ENCODE data around the gene ARHGAP15.

The ARHGAP15 gene

GRCh38 chr2:143486976-143487375, 357.8 kb downstream of the ARHGAP15 start:
- TF ChIP-seq, protein P1, sequence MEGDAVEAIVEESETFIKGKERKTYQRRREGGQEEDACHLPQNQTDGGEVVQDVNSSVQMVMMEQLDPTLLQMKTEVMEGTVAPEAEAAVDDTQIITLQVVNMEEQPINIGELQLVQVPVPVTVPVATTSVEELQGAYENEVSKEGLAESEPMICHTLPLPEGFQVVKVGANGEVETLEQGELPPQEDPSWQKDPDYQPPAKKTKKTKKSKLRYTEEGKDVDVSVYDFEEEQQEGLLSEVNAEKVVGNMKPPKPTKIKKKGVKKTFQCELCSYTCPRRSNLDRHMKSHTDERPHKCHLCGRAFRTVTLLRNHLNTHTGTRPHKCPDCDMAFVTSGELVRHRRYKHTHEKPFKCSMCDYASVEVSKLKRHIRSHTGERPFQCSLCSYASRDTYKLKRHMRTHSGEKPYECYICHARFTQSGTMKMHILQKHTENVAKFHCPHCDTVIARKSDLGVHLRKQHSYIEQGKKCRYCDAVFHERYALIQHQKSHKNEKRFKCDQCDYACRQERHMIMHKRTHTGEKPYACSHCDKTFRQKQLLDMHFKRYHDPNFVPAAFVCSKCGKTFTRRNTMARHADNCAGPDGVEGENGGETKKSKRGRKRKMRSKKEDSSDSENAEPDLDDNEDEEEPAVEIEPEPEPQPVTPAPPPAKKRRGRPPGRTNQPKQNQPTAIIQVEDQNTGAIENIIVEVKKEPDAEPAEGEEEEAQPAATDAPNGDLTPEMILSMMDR (IDR thresholded peaks at IDR 0.05; ENCODE audit: borderline replicate concordance, insufficient read depth, low read depth, low read length), result no peak
- H3K4me3 ChIP-seq (ENCODE audit: low read depth, low read length), result no peak overlapping the region

GRCh38 chr2:143489145-143489544, 359.9 kb downstream of the ARHGAP15 start:
- TF ChIP-seq, protein P1 (IDR thresholded peaks at IDR 0.05; ENCODE audit: borderline replicate concordance, insufficient read depth, low read depth, low read length), result no peak
- H3K4me3 ChIP-seq (ENCODE audit: low read depth, low read length), result no peak overlapping the region

DNA sequence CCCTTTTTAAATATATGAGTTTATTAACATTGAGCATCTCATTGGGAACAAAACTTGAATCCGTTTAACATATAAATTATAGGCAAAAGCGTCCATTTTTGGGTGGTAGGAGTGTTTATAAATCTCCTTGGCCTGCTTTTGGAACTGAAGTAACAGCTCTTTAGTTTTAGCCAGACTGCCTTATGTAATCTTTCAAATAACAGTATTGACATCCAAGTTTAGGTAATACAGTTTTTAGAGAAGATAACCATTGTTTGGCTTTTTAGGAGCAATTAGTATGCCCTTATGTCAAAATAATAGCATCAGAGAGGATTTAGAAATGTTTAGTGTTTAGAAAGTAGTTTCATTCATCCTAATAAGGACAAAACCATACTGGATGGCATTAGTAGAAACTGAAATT, 361.9 kb downstream of the ARHGAP15 start:
- no peak overlapping the region for H3K4me3 ChIP-seq (ENCODE audit: low read depth, low read length)
- TF ChIP-seq, protein P1 (IDR thresholded peaks at IDR 0.05; ENCODE audit: borderline replicate concordance, insufficient read depth, low read depth, low read length), result no peak

GRCh38 chr2:143493339-143493738, 364.1 kb downstream of the ARHGAP15 start:
- TF ChIP-seq, protein P1 (IDR thresholded peaks at IDR 0.05; ENCODE audit: borderline replicate concordance, insufficient read depth, low read depth, low read length), result no peak
- H3K4me3 ChIP-seq (ENCODE audit: low read depth, low read length), result no peak overlapping the region

GRCh38 chr2:143497726-143498125, 368.5 kb downstream of the ARHGAP15 start:
- TF ChIP-seq, protein P1 (IDR thresholded peaks at IDR 0.05; ENCODE audit: borderline replicate concordance, insufficient read depth, low read depth, low read length), result no peak
- no peak overlapping the region for H3K4me3 ChIP-seq (ENCODE audit: low read depth, low read length)

GRCh38 chr2:143498496-143498895, 369.3 kb downstream of the ARHGAP15 start:
- H3K4me3 ChIP-seq (ENCODE audit: low read depth, low read length), result no peak overlapping the region
- TF ChIP-seq, protein P1 (IDR thresholded peaks at IDR 0.05; ENCODE audit: borderline replicate concordance, insufficient read depth, low read depth, low read length), result no peak

DNA sequence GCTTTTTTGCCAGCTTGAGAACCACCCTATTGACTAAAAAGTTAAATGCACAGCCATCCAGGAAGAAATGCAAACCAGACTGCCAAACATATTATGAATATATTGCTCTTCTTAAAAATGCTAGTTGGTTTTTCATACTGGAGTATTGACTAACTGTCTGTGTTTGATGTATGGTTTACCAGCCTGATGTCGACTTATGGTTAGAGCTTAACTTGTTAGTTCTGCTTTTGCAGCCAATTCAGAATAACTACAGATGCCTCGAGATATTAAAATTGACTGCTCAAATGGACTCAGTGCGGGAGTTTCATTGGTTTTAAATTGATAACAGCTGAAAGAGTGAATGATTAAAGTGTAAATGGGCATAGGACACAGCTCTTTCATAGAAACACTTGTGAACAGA, 369.8 kb downstream of the ARHGAP15 start:
- TF ChIP-seq, protein P1 (IDR thresholded peaks at IDR 0.05; ENCODE audit: borderline replicate concordance, insufficient read depth, low read depth, low read length), result no peak
- no peak overlapping the region for H3K4me3 ChIP-seq (ENCODE audit: low read depth, low read length)

Measured in GM12875 (cell line).